ENCODE results near the gene MBD5. TPM values are rescaled to one million over a fixed set of nuclear protein-coding genes. Genes with fewer than 3 reads are reported as not detected.

The MBD5 gene
- polyA plus RNA-seq, 1 donor, result 52.6 TPM

DNA sequence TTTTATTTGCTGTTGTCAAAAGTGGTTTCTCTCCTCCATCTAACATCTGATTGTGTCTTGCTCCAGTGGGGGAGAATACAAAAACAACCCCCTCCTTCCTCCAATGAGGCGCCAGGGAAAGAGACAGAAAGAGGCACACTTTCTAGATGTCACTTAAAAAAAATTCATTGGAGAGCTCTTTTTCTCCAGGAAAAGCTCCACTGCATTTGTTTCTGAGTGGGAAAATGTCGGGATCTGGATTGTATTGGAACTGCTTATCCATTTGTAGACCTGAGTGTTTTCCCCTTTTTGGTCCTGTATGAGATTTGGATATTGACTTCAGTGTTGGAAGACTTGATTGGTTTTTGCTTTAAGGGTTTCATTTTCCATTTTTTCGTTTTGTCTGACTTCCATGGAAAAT is 995 bp downstream of the MBD5 start:
- no peak for DNase-seq

DNA sequence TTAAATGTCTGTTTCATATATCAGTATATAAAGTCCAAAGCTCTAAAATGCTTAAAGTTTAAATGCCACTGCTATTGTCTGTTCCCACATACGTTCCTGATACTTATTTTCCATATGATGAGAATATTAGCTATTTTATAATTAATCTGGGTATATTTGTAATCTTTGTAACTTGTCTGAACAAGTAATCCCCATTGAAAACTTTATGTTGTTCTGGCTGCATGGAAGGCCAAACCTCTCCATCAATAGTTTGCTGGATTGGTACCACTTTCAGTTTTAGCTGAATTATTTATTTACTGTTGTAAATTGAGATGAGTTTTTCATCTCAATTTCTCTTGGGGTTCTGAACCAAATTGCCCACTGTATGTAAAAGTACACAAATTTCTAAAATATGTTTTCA is 1.5 kb downstream of the MBD5 start:
- no peak for DNase-seq

DNA sequence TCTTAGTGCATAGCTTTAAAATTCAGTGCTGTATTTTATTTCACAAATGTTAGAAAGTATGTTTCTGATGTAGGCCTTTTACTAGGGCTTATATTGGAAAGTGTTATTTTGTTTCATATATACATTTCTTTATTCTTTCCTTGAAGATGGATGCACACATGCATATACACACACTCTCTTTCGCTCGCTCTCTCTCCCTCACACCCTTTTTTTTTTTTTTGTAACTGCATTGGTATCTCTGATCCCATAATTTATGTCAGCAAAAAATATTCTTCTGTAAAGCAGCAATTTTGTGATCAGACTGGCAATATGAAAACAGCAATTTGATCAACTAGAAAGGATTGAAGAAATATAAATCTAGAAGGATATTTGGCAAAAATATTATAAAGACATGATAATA is 2.0 kb downstream of the MBD5 start:
- no peak for DNase-seq

DNA sequence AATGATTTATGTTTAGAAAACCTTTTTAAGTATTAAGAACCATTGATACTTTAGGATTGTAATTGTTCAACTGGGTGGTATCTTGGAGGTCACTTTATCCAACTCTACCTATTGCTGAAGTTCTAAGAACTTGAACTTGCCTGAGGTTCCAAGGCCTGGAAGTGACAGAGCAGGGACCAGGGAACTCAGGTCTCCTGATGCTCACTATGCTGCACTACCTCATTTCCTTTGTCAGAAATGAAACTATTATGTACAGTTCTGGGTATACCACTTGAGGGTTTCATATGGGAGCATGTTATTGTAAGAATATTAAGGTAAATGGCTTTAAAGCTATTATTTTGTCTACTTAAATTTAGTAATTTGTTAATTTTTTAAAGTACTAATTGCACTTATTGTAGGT is 3.0 kb downstream of the MBD5 start:
- no peak for DNase-seq

DNA sequence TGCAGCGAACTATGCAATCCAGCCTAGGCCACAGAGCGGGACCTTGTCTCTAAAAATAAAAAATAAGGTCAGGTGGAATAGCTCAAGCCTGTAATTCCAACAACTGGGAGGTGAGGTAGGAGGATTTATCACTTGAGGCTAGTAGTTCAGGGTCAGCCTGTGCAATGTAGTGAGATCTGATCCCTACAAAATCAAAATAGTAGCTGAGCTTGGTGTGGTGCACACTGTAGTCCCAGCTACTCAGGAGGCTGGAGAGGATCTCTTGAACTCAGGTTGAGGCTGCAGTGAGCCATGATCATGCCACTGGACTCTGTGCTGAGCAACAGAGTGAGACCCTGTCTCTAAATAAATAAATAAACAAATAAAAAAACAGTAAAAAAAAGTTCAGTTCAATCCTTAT is 5.7 kb downstream of the MBD5 start:
- no peak for DNase-seq

DNA sequence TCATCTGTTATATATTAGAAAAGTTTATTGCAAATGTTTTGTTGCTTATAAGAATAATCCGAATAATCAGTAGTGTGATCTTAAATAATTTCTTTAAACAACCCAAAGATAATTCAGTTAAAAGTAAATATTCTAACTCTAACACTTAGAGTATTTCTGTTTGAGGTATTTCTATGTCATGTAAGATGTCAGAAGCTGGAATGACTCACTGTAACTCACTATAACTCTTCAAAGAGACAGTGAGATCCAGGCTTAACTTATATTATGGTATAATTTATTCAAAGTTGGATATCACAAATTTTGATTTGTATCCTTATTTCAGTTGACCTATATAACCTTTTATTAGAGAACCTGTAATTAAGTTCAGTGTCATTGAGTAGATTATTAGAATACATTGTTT is 6.9 kb downstream of the MBD5 start:
- no peak for DNase-seq

DNA sequence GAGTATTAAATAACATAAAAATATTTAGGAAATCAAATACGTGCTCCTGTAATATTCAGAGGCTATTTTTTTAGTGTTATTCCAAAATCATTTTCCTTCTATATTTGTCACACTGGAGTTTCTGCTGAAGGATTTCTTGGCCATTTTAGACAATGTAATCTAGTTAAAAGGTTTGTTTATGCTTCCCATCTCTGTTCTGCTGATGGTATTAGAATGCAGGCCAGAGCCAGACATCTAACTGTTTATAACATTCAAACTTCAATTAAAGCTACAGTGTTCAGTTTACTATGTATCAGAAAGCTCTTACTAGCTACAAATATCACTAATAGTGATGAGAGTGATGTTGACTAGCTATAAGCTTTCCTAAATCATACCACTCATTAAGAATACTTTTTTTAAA is 7.9 kb downstream of the MBD5 start:
- no peak for DNase-seq

DNA sequence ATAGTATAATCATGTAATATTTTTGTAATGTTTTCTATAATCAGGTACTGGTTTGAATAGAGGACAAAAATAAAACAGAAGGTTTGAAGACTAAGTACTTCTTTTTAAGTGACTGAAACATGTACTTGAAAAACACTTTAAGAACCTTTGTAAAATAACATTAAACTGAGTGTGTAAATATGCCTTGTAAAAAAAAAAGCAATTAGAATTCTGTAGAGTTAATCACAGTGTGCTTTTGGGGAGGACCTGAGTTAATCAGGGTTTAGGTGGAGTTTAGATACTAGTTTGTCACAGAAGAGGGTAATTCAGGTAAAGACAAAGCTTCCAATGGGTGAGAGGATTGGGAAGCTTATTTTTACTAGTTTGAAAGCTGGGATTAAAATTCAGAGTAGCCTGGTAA is 10.3 kb downstream of the MBD5 start:
- DNase-seq, result no peak

DNA sequence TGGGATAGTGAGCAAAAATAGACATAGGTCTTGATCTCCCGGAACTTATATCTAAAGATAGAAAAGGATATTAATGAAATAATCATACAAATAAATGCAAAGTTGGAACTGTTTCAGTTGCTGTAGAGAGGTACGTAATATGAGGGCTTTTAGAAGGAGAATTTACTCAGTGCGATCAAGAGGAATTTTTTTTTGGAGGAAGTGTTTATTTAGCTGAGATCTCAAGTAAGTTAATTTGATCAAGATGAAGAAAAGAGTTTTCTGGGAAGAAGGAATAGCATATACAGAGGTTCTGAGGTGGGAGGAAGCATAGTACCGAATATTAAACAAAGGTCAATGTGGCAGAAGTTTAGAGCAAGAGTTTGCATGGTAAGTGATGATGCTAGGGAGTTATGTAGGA is 11.3 kb downstream of the MBD5 start:
- DNase-seq, result no peak

DNA sequence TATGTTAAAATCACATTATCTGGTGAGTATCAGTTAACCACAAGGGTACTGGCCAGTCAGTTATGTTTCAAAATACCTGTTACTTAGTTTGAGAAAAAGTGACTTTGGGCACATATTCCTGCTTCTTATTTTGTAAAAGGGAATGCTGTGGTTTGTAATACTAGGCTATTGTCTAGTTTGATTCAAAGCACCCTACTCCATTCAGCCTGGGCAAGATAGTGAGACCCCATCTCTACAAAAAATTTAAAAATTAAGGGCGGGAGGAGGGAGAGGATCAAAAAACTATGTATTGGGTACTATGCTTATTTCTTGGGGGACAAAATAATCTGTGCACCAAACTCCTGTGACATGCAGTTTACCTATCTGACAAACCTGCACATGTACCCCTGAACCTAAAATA is 18.9 kb downstream of the MBD5 start:
- no peak for DNase-seq

DNA sequence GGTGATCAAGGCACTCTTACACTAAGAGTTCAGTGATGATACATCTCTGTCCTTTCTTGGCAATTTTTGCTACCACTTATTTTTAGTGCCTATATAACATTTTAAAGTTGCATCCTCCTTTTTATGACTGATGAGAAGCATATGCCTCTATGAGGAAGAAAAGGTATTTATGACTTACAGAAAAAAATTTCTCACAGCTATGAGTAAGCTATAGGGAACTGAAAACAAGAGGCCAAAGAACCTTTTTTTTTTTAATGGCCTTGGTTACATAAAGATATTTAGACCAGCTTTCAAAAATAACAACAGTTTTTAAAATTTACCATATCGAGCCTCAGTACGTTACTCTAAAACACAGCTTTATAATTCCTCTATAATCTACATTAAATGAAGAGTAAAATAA is 21.3 kb downstream of the MBD5 start:
- no peak for DNase-seq

DNA sequence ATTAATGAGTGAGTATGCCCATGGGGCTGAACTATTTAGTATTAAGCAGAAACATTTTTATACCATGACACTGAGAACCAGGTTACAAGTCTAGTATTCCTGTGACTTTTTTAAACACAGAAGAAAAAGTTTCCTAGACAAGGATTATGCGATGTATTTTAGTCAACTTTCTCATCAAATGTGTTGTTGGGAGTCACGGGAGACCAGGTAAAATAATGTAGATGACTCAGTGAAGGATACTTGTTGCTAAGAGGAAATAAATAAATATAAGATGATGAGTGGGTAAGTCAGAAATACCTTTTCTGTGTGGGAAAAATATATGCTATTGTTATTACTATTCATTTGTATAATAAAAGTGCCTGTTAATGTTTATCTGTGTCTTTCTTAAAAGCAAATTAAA is 23.4 kb downstream of the MBD5 start:
- no peak for DNase-seq

DNA sequence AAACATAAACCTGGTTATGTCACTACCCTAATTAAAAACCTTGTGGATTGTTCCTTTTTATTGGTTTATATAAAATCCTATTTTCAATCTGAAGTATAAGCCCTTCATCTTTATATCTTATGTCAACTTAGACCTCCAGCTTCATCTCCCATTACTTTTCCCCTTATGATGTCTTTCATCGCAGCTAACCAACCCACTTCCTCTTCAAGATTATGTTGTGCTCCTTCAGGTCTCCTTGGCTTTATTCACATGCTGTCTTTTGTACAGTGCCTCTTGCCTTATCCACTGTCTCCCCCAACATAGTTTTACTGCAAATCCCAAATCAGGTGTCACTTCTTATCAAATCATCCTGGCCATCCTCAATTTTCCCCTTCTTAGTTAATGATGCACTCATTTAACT is 25.9 kb downstream of the MBD5 start:
- no peak for DNase-seq

DNA sequence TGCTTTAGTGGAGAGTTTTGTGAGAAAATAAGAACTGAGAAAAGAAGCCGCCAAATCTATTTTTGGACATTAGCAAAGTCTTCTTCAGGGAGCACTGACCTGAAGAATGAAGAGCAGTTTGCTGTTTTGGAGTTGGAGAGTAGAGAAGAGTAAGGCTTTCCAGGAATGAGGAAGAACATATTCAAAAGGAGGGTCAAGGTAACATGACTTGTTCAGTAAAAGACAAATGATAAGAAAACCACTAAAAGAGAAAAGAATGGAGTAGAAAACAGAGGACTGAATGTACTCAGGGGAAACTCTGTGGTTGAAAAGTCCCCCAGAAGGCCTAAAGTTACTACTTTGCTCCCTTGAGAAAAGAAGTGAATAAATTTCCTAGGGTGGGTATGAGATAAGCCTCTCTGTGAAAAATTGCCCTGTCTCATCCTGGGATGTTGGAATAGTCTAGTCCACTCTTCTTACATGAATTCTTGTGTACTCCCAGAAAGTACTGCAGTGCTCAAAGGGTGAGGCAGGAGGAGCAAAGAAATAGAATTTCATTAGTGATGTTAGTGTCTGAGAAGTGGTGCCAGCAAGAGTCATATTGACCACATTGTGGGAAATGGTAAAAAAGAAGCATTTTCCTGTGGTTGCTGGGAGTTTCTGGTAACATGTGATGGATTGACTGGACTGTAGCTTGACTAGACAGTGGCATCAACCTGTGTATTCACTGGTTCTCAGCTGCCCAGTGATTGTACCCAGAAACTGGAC is 27.8 kb downstream of the MBD5 start:
- DNase-seq, result no peak

DNA sequence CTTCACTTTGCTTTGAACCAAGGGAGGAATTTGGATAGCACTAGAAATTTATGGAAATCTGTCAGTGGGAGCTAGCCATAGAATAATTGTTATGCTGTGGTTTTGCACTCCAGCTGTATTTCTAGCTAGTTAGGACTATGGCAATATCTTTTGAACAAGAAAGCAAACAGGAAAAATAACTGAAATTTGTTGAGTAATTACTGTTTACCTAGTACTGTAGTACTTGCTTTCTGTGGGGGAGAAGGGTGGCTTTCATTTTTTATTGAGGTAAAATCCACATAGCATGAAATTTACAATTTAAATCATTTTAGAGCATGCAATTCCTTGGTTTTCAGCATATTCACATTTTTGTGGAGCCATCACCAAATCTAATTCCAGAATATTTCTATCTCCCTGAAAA is 28.4 kb downstream of the MBD5 start:
- no peak for DNase-seq

DNA sequence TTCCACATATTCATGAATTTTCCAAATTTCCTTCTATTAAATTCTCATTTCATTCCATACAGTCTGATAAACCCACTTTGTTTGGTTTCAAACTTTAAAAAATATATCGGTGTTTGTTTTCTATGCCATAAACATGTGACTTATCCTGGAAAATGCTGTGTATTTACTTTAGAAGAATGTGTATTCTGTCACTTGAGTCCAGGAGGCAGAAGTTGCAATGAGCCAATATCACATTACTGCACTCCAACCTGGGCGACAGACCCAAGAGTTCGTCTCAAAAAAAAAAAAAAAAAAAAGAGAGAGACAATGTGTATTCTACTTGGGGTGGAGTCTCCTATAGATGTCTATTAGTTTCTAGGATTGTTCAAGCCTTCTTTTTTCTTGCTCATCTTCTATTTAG is 31.8 kb downstream of the MBD5 start:
- no peak for DNase-seq

DNA sequence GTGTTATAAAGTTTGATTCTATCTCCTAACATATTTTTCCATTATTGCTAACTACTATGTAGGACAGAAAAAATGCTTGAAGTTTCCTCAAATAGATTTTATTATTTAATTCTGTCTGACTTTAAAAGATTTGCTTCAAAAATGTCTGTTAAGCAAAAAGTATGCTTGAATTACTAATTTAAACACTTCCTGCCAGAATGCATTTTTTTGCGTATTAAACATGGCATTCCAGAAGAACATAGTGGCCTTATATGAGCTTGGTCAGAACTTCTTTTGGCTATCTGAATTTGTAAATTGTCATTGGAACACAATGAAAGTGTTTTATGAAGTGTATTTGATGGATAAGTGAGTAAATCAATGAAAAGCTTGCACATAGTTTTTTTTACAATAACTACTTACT is 37.8 kb downstream of the MBD5 start:
- no peak for DNase-seq

DNA sequence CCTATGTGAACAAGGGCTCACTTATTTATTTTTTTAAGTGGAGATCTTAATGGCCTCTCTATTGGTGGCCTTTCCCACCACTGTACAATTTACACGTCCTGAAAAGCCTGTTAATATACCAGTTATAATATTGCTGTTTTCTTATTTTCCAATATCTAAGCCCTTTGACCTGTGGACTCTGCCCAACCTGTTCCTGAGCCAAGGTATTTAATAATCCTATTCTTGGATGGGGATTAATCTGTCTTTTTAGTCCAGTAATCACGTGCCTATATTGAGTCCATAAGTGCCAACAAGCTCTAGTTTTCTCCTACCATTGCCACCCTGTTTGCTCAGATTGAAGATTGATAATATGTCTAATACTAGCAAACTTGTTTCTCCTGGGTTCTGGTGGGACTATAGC is 42.7 kb downstream of the MBD5 start:
- DNase-seq, result no peak

DNA sequence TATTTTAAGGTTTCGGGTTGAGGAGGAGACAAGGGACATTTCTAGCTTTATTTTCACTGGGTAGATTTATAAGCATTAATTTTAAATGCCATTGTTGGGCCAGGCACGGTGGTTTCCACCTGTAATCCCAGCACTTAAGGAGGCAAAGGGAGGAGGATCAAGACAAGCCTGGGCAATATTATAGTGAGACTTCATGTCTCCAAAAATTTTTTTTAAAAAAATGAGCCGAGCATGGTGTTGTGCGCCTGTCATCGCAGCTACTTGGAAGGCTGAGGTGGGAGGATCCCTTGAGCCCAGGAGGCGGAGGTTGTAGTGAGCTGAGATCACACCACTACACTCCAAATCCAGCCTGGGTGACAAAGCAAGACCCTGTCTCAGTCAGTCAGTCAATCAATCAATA is 45.0 kb downstream of the MBD5 start:
- no peak for DNase-seq

DNA sequence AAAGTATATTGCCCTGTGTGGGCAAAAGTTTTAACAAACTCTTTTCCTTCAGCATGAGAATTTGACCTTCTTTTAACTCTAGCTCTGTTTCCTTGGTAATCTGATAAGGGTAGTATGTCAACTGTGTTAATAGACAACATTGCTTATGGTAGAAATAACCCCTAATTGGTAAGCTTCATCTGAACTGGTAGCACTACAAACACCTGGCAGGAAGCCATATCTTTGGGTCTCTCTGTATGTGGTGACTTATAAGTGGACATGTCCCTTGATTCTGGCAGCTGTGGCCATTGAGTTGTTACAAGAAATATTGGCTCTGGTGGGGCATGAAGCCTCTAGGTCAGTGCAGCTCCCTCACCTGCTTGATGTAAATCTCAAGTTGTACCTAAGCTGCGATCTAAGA is 46.9 kb downstream of the MBD5 start:
- DNase-seq, result peak; percentile 10

DNA sequence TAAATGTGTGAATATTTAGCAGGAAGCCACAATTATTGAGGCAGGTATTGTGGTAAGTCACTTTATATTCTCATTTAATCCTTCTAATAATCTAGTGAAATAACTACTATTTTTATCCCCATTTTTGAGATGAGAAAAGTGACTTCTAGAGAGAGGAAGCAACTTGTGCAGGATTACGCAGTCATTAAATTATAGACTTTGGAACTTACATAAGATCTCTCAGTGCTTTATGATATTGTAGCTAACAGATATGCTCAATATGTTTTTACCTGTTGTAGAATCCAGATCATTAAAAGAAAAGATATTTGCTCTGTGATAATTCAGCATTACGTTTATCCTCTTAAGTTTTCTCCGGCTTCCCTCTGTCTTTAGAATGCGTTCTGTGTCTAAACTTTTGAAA is 50.5 kb downstream of the MBD5 start:
- DNase-seq, result no peak

DNA sequence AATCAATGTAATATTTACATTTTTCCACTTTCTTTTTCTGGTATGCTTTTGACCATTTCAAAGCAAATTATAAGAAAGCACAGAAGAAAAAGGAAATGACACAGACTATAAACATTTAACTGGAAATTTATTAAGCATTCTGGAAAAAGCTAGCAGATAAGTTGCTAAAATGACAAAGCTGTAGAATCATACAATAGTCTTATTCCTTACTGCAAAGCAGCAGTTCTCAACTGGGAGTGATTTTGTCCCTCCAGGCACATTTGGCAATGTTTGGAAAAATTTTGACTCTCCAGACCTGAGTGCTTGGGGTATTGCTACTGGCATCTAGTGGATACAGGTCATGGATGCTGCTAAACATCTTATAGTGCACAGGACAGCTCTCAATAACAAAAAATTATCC is 75.1 kb downstream of the MBD5 start:
- no peak for DNase-seq

DNA sequence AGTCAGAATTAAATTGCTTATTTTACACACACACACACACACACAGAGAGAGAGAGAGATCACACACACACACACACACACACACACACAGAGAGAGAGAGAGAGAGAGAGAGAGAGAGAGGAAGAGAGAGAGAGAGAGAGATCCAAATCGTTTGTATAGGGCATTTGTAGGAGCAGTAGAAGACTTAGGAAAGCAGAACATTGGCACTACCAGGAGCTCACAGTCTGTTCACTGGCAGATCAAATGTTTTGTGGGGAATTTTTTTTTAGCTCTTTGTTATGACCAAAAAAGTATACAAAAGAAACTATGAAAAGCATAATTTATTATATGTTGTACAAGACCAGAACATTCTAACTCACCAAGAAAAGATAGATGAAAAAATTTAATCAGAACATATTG is 81.8 kb downstream of the MBD5 start:
- no peak for DNase-seq

DNA sequence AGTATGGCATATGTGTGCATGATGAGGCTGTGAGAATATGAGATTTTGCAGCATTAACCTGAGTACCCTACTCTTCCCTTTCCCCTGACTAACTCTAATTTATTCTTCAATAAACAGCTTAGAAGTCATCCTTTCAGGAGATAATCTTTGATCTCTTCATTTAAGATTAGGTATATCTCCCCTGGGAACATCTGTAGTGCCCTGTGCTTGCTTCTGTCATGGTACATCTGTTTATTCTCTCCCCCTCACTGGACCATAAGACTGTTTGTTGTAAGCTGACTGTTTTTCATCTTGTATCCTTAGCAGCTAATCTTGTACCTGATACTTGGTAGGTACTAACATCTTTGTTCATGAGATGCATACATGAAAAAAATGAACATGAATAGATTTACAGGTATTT is 83.1 kb downstream of the MBD5 start:
- DNase-seq, result no peak

DNA sequence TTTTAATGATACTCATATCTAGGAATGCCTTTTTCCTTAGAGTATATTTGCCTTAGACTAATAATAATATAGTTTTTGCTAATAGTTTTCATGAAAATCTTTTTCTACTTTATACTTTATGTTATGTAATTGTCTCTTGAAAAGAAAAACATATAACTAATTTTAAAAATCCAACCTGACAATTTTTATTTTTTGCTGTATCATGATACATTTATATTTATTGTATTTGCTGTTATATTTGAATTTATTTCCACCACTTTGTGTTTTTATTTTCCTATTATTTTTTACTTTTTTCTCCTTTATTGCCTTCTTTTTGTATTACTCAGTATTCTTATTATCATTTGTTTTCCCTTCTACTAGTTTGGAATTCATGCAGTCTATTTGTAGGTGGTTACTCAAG is 85.4 kb downstream of the MBD5 start:
- no peak for DNase-seq
